HG02678 (cell line): ENCODE results near the gene XPC.

Experiments
- ATAC-seq: cut with Tn5 transposase; IDR thresholded peaks from one replicate; pipeline ENCODE4 v1.9.1; 2021; ENCODE audit warnings: mild to moderate bottlenecking, moderate library complexity; ENCODE audit not compliant: unreplicated experiment

XPC gene

DNA sequence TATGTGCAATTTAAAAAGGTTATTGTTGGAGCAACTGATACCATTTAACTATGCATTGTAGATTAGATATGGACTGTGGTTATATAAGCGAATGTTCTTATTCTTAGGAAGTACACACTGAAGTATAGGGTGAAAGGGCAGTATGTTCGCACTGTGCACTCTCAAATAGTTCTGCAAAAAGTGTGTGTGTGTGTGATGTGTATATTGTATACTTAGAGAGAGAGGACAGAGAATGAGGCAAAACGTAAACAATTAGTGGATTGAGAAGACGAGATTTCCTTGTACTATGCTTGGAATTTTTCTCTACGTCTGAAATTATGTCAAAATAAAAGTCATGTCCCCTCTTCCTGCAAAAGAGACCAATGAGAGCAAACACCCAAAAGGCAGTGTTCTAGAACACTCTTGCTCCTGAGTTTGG lies 30.6 kb upstream of the XPC start:
- ATAC-seq, result no peak

DNA sequence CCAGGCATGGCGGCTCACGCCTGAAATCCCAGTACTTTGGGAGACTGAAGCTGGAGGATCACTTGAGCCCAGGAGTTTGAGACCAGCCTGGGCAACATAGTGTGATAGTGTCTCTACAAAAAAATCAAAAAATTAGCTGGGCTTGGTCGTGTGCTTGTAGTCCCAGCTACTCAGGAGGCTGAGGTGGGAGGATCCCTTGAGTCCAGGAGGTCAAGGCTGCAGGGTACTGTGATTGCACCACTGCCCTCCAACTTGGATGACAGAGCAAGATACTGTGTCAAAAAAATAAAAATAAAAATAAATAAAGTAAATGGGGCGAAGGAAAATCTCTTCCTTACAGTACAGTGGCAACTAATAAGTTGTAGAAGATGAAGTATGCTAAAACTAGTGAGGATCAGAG lies 29.8 kb upstream of the XPC start:
- ATAC-seq, result no peak

GRCh38 chr3:14206548-14207177 lies 28.3 kb upstream of the XPC start:
- no peak for ATAC-seq

DNA sequence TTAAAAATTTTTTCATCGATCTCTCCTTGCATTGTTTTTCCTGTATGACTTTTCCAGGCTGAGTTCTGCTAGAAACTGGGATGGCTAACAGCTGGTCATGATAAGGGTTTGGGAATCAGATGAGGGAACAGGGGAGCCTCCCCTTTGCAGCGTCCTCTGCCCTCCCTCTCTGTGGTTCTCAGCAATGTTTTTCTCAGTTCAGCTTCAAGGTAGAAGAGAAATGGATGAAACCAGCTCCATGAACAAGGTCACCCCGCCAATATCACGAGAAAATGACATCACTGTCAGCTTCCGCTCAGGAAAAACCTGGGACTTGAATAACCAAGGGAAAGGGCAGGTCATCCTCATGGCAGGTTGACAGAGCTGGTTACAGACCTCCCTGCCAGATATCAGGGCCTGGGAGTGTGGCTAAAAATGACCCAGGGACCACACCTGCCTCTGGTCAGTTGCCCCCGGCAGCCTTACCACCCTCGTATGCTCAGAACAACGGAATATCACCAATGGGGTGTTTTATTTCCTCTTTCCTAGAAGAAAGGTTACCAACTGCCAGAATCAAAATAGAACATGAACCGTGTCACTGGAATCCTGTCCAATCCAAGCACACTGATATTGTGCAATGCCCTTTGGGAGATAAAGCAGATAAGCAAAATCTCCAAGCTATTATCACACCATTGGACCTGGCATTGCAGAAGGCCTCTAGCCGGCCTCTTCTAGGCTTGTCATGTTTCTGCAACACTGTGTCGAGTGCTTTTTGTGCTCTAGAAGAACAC lies 26.3 kb upstream of the XPC start:
- ATAC-seq, result no peak

DNA sequence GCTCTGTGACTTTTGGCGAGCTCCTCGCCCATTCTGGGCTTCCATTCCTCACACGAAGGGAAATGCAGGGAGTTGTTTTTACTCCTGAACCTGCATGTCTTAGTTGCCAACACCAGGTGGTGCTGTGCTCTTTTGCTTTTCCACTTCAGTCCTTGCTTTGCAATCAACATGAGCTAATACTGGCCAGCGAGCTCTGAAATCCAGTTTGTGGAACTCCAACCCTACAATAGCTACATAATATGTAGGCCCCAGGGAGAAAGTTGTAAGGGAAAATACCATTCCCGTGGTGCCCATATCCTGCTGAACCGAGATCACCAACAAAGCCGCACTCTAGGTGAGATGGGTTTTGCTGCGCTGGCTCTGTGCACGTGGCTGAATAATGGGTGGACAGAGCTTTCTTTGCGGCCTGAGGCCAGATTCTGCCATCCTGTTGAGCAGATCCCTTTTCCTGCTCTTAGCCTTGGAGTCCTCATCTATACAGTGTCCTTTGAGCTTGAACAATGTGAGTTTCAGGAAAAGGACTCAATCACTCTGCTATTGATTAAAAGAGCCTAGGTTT lies 25.2 kb upstream of the XPC start:
- ATAC-seq, result no peak

- ATAC-seq, result no peak
Measured at GRCh38 chr3:14202874-14203520, 24.6 kb upstream of the XPC start.

- ATAC-seq, result no peak
Measured at GRCh38 chr3:14201940-14202684, 23.7 kb upstream of the XPC start.

GRCh38 chr3:14200841-14201240 lies 22.4 kb upstream of the XPC start:
- no peak for ATAC-seq

DNA sequence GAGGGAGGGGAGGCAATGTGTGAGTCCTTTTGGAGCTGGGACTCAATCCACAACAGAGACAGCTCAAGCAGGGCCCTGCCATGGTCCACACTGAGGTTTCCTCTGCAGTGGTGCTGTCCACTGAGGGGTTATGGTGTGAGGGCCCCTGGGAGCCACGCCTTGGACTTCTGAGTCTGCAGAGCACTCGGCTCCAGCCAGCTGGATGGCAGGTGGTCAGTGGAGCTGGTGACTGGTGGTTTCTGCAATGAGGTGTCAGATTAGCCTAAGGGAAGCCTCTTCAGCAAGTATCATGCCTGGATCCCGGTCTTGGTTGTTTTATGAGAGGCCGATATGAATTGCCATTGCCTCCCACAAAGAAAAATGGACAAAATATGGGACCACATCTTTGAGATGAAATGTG lies 21.9 kb upstream of the XPC start:
- no peak for ATAC-seq

DNA sequence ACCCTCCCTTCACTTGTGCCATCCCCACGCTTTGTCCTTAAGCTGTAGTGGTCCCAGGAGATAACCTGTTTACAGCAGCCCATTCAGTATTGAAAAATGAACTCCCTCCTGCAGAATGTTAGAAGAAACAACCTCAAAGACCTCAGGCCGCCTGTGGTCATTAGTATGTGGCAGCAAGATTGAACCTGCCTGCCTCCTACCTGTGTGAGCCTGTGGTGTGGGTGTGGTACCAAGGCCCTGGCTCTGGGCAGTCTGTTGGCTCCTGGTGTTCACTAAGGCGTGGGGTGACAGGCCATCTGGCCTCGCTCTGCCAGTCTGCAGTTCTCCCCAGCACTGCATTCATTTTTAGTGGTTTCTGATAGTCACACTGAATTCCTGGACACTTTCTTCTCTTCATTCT lies 21.2 kb upstream of the XPC start:
- ATAC-seq, result no peak

DNA sequence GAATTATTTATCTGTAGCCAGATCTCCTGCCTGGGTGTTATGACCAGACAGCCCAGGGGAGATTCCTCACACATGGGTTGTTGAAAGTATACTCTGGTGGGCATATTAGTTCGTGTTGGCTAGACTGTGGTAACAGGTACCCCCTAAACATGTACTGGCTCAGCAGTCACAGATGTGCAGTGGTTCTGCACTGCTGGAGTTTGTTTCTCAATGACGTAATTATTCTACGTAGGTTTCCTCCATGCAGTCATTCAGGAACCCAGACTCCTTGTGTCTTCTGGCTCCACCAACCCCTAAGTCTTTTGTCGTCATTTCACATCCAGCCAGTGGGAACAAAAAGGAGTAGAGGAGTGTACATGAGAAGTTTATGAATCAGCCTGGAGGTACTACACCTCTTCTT lies 16.5 kb upstream of the XPC start:
- no peak for ATAC-seq

DNA sequence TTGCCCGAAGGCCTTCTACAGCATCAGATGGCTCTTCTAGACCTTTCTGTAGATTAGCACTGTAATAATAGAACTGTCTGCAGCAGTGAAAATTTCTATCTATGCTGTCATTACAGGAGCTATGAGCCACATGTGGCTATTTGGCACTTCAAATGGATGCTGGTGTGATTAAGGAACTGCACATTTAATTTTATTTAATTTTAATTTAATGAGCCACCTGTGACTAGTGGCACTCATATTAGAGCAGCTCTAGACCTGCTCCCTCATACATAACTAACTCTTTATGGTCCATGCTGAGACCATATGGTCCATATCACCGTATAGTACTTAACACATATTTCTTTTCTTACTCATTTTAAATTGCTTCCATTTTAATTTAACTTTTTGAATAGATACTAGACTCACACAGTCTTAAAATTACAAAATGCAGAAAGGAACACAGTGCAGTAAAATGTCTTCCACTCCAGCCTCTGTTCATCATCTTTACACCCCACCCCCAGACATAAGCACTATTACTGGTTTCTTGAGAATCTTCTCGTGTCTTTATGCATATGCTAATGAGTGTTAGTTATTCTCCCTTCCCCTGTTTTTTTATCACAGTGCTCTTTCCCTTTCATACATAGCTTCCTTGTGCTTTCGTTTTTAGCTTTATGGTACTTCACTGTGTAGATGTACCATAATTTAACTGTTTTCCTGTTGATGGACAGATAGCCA lies 9.8 kb upstream of the XPC start:
- no peak for ATAC-seq

DNA sequence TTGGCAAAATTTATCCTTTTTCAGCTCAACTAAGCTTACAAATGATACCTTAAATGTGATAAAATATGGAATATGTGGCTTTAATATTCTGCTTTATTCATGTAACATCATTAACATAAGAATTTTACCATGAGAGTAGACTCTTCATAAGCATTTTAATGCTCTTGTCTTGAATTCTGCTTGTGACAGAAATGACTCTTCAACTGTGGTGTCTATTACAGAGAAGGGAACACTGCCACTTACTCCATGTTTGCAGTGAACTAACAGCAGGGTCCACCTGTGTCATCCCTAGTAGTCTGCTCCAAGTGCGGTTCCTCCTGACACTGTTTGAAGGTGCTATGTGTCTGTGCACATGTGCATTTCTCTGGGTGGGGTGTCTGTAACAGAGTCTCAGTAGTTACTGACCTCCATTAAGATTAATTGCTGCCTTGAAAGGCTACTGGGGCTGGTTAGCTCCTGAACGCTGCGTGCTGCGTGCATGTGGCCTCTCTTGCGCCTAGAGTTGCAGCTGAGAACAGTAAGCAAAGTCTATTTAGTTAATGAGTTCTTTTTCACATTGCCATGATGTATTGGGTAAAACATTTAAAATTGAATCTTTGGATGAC lies 8.6 kb upstream of the XPC start:
- ATAC-seq, result no peak

- no peak for ATAC-seq
Measured at GRCh38 chr3:14183015-14183577, 4.7 kb upstream of the XPC start.

DNA sequence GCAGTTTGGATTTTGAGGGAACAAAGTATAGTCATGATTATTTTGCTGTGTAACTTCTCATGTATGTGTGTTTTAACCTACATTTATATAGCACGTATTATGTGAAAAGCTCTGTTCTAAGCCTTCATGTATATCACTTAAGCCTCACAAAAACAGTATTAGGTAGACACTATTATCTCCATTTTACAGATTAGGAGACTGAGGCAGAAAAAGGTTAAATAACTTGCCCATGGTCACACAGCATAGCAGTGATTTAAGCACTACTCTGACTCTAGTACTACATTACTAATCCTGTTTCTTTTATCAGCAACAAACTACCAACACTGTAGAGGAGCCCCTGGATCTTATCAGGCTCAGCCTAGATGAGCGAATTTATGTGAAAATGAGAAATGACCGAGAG lies 2.9 kb upstream of the XPC start:
- no peak for ATAC-seq

GRCh38 chr3:14179795-14180194 lies 1.4 kb upstream of the XPC start:
- ATAC-seq, result no peak

DNA sequence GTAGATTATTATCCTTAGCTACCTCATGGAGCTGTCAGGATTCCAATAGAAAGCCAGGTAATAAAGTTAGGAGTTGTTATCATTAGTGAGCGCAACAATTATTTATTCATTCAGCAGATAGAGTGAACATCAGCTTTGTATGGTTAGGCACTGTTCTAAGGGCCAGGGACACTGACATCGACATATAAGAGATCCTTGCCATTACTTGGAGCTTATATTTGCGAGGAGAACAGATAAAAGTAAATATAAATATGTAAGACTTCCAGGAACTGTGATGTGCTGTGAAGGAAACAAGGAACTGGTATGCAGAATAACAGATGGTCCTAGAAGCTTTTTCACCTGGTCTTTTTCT lies 689 bp upstream of the XPC start:
- no peak for ATAC-seq

DNA sequence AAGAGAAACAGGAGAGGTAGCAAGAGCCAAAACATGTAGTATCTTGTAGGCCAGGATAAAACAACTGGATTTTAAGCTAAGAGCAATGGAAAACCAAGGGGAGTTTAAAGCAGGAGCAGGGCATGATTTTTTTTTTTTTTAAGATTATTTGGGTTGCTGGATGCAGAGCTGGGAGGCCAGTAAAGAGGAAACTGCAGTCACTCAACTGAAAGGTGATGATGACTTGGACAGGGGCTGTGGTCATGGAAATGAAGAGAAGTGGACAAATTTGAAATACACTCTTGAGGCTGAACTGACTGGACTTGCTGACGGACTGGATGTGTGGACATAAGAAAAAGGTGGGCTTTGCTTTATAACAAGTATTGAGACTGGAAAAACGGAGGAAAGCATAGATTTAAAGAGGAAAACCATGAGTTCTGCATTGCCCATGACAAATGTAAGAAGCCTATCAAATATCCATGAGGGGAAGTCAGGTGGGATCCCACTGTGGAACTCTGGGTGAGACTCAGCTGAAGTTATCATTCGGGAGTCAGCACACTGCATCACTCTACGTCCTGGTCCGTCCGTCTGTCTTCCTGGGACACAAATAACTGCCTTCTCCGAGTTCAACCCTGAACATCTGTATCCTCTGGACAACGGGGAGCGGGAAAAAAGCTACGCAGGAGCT lies 688 bp downstream of the XPC start:
- ATAC-seq, result peak; percentile 6

- no peak for ATAC-seq
Measured at GRCh38 chr3:14175383-14176037, 2.9 kb downstream of the XPC start.
